NOMO-1 treated with DMSO at 0.1 percent for 48 hours (cell line): ENCODE data around the gene TLK2.

Experiments used
- DNase-seq: peaks from one replicate; lab custom pipeline; 2025; ENCODE audit not compliant: unreplicated experiment; lab: John Stamatoyannopoulos, UW

The TLK2 gene

DNA sequence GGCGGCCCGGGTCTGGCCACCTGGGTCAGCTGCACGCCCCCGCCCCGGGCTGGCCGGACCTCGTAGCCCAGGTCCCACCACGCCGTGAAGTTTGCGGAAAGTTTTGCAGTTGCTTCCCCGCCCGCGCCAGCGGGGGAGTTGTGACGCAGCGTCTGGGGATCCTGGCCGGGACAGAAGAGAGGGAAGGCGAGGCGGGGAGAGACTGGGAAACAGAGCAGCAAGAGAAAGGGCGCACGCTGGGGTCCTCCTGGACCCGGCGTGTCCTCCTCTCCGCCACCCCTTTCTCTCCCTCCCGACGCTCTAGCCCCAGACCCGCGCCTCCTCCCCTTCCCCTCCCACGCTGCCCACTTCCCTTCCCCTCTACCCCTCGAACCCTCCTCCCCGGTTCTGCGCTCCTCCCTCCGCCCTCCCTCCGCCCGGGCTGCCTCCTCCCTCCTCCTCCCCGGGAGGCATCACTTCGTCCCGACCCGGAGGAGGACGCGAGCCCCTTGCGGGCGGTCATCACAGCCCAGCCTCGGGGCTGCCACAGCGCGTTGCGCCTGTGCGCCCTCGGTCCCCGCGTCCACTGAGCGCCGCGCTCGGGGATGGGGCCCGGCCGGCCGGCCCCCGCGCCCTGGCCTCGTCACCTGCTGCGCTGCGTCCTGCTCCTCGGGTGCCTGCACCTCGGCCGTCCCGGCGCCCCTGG lies 148.7 kb downstream of the TLK2 start, which contains the start of gene MRC2:
Gene MRC2, plus strand, starts transcription at position 452 of the 685 bp plus-strand sequence. Its CDS starts 133 bp downstream, at position 585.
- peak; percentile 37 for DNase-seq

DNA sequence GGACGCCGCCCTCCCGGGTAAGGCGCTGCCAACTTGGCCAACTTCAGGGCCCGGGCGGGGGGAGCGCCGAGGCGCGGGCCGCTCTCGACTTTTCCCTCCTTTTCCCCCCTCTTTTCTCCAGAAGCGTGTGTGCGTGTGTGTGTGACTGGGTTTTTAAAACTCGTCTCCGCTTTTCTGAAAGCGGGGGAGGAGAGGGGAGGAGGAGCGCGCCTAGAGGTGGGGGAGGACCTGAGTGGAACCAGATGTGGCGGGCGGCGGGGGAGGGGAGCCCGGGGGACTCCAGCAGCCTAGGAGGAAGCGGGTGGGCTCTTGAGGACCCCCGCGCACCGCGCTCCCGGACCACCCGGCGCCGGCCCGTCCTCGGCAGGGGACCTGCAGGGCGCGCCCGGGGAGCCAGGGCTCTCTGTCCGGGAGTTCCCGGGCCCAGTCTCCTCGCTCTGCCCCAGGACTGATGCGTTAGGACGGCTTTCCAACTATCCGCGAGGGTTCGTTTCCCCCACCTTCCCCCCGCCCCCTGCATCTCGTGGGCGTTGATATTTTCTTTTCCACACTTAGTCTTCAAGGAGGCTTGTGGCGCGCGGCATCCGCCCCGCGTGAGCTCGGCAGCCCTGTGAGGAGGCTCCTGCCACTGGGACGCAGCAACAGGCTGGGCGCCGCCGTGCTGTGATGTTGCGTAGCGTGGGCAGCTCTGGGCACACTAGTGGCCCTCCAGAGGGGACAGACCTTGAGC lies 149.4 kb downstream of the TLK2 start:
- DNase-seq: no peak

DNA sequence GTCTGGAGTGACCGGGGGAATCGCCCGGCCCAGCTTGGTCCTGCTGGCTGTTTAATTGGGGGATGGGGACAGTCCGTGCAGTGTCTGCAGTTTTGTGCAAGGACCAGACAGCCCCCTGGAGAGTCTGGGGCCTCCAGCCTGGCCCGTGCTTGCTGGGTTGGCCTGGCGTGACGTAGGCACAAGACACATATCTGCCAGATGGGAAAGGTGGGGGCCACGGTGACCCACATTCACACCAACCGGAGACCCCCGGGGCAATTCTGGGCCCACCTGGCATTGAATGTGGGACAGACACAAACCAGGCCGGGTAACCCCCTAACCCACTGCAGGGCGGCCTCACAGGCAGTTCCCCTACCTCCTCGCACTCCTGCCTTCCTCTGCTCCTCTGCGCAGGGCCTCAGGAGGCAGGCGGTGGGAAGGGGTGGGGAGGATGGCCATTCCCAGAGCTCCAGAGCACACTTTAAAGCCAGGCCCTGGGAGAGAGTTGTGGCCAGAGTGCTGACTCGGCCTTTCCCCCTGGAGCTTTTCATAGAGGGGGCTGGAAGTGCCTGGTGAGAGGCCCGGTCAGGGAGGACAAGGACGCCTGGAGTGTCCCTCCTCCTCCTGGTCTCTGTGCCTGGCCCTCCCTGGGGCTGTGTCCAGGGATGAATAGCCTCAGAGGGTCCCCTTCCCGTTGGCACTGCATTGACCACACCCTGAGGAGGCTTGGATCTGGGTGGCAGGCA lies 150.4 kb downstream of the TLK2 start:
- no peak for DNase-seq

DNA sequence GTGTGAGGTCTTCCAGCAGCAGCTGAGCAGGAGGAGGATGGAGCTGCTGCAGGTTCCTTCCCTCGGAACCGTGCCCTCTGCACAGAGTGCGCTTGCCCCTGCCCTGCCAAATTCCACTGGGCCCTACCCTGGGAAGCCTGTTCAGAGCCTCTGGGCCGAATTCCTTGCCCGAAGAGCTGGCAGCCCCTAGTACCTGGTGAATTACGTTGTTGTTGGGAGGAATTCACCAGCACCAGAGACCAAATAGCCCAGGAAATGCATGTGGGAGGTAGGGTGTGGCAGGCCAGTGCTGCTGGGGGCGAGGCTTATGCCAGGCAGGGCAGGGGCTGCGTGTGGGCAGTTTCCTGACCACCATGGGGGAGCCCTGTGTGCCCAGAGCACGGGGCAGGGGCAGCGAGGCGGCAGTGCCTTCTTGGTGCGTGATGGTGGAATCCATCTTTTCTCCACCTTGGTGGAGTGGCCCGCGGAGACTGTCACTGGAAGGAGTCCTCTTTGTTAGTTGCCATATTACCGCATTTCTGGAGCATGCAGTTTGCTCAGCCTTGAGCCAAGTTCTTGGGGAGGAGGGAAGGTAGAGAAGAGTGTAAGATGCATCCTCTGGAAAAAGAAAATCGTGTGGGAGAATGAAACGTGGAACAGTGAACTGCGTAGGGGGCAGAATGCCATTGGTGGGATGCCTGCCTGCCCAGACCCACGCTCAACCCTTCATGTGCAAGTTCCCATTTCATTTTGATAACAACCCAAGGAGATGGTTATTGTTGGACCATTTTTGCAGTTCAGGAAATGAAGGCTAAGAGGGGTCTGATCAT lies 151.1 kb downstream of the TLK2 start:
- DNase-seq: no peak

DNA sequence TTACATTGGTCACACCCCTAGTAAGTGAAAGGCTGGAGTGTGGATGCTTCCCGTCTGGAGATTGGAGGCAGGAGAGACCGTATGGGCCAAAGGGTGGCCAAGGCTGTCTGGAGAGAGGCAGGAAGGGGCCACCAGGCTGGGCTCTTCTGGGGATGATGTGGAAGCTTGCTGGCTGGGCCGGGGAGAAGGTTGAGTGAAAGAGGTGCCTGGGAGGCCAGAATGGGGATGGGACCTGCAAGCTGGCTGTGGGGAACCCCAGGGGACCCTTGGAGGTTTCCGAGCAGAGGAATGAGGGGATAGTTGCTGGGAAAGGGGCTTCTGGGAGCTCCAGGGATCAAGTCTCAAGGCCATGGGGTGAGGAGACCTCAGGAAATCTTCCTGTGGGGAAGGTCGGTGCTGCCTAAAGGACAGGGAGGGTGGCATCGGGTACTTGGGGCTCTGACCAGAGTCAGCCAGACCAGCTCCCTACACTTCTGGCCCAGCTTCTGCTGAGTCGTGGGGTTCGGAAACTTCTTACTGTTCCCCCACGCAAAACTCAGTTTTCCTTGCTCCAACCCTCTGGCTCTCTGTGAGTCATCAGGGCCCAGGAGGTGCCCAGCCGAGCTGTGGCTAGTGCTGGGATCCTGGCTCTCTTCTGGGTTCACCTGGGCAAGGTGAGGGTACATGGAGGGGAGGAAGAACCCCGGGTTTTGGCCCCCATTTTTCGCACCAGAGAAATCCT lies 151.9 kb downstream of the TLK2 start:
- DNase-seq: no peak

DNA sequence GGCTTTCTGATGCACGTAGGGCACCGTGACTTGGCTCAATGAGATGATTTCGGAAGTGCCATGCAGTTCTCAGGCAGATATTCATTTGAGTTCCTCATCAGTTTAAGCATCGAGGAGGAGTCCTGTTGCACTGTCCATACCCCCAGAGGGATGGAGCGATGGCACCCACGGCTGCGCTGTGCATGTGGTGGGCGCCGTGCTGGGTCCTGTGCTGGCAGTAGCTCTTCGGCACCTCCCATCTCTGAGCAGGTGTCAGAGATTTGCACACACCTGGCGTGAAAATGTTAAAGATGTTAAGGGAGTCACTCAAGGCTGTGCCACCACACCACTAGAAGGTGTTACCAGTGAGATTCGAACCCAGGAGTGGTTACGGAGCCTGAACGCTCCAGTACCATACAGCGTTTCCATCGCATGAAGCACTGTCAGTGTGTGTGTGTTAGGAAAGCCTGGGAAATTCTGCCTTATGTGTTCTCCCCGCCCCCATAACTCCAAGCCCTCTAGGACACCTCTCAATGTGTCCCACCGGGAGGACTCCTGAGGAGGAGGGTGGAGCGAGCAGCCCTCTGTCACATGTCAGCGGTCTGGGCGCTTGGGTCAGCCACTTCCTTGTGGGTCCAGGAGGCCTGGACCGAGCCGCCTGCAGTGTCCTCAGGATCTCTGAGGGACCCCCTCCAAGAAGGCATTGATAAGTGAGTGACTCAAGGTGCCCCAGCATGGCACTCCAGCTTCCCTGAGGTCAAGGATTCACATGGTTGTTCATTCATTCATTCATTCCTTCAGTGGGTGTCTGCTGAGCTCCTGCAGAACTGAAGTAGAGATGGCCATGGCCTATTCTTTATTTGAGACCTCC lies 152.7 kb downstream of the TLK2 start:
- no peak for DNase-seq

DNA sequence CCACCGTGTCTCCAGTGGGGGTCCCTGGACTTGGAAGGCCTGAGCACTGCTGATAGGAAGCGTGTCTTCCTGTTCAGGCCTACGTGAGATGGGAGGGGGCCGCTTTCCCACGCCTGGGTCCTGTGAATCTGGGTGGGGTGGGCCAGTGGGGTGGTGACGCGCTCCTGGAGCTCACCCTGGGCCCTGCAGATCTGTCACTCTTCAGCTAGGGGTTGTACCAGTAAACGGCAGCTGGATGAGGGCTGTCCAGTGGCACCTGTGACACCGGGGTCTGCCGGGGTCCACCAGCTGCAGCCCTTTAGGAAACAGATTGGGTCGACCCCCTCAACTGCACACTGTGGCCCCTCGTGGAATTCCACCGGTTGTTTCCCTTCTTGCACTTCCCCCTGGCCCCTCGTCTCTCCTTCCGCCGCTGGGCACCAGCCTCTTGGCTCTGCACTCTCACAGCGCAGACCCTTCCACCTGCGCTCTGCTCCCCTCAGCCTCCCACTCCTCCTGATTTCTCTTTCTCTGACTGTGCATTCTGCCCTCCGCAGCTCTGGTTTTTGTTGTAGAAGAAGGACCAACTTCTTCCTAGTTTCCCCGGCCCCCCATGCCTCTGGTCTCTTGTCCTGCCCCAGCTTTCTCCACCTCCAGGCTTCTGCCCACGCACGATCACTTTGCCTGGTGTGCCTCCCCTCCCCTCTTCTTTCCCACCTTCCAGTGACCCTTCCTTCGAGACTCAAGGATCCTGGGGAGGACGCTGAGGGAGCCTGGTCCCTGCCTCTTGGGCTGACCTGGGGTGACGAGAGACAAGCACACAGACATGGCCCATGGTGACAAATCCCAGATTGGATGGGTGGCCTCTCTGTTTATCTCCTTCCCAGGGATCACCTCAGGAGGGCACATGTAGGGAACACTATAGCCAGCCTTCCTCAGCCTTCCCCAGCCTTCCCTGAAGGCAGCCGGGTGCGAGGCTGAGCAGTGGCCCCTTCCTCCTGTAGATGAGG lies 153.6 kb downstream of the TLK2 start:
- DNase-seq: no peak

DNA sequence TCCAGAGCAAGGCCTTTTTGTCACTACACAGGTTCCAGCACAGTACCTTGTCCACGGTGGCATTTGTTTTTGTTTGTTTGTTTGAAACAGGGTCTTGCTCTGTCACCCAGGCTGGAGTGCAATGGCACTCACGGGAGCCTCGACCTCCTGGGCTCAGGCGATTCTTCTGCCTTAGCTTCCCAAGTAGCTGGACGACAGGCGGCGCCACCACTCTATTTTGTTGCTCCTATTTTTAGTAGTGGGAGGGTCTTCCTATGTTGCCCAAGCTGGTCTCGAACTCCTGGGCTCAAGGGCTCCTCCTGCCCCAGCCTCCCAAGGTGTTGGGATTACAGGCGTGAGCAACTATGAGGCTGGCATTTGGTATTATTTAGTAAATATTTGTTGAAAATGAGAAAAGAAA lies 159.2 kb downstream of the TLK2 start:
- DNase-seq: no peak

DNA sequence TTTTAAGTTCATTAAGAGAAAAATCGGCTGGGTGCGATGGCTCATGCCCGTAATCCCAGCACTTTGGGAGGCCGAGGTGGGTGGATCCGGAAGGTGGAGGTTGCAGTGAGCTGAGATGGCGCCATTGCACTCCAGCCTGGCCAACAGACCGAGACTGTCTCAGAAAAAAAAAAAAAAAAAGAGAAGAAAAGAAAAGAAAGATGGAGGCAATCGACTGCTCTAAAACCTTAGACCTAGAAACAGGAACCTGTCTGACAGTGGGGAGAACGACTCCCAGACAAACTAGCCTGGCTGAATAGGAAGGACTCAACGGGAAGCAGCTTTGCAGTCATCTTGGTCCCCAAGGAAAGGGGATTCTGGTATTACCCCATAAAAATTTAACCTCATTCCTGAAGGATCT lies 162.5 kb downstream of the TLK2 start:
- DNase-seq: peak; percentile 18

DNA sequence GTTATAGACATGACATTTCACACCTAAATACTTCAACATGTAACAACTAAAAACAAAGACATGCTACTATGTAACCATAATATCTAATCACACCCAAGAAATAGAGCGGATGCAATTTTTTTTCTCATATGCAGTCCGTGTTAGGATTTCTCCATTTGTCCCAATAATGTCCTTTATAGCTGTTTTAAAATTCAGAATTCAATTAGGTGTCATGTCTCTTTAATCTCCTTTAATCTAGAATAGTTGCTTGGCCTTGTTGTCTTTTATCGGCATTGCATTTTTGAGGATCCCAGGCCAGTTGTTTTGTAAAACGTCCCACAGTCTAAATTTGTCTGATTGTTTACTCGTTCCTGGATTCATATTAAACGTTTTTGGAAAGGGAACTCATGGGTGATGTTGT lies 163.3 kb downstream of the TLK2 start:
- no peak for DNase-seq

DNA sequence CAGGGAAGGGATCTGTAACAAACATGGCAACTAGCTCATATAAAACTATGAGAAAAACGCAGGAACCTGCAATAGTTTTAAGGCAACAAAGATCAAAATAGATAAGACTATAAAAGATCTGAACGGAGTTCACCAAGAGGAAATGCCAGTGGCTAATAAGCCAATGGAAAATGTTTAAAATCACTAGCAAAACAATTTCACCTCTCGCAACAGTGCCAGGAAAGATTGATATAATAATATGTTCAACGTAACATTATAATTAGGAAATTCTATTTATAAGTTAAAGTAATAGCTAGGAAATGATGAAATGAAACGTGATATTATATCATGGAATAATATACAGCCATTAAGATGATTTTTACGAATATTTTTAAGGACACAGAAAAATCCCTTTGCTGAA lies 164.9 kb downstream of the TLK2 start:
- DNase-seq: no peak

DNA sequence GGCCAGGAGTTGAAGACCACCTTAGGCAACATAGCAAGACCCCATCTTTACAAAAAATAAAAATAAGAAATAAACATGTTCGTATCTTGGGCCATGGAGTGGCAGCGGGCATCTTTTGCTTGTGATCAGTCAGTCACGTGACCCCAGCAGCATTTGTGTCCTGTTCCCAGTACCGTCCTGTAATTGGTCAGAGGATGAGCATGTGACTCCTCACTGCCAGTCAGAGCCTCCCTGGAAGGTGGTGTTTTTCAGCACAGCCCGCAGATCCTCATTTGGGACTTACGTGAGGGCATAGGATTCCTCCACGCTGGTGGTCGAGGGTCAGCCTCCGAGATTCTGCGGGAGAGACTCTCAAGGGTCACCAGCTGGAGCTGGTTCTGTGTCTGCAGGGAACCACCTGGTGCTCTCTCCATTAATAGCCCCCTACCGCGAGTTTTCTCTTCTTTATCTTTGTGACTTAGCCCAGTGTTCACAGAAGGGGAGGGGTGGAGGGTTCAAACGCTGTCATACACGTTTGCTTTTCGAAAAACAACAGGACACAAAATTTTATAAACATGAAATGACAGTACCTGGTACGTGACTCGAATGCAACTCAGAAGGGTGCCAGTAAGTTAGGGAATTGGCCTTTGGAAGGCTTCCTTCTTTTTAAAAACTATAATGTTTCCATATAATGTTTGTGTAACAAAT lies 166.0 kb downstream of the TLK2 start:
- no peak for DNase-seq

DNA sequence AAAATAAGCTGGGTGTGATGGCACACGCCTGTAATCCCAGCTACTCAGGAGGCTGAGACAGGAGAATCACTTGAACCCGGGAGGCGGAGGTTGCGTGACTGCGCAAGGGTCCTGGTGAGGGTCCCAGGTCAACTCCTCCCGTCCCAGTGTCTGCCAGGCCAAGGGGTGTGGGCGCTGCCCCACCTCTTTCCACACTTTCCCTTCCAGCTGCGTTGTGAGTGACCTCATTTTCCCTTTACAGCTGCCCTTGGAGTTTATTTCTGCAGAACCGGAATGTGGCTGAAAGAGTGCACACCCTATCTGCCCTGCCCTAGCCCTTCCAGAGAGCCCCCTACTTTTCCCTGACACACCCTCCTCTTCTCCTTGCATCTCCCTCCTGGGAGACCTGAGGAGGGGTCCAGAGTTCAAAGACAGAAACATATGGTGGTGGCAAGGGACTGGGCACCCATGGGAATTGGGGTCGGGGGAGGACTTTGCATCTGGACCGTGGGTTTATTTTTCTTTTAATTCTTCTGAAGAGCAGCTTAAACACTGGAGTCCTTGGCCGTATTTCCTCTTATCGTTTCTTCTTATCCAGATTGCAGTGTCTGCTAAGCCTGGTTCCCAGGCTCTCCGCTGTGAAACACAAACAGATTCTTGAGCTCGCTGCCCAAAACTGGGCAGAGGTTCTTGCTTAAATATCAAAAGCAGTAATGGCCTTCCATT lies 169.8 kb downstream of the TLK2 start:
- DNase-seq: no peak

DNA sequence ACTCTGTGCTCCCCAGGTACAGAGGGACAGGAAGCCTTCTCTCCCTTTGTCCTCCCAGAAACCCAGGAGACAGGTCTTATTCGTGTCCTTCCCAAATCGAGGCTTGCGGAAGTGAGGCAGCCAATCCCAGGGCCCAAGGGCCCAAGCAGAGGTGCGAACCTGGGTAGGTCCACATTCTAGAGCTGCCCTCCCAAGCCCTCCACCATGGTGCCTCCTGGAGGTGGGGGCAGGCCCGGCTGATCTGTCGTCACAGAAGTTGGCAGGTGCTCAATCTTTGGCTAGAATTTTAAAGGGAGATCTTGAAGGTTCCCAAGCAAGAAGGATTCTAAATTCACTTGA lies 170.3 kb downstream of the TLK2 start:
- DNase-seq: no peak

DNA sequence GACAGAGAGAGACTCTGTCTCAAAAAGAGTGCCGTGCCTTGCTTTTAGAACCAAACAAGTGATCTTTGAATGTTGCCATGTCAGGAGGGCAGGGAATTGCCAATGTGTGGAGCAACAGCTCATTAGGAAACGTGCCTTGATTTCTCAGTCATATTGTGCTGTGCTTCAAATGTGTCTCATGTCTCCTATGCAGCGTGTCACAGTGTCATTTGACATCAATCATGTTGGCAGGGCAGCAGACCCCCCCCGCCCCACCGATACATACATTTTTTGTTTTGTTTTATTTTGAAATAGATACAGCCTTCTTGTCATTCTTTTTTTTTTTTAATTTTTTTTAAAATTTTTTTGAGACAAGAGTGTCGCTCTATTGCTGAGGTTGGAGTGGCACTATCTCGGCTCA lies 170.9 kb downstream of the TLK2 start:
- DNase-seq: no peak

DNA sequence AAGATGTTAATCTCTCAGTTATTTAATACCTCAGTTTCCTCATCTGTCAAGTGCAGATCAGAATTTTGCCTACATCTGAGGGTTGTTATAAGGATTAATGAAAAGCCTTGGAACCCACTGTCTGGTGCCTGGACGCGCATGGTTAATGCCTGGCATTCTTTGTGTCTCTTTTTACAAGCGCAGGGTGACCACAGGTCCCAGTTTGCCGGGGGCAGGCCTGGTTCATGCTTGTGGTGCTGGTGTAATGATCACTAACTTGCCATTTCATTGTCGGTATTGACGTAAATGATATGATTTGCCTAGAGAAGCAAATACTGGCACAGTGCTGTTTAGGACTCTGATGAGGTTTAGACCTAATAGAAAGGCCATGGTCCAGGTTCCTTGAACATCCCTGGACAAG lies 172.0 kb downstream of the TLK2 start:
- DNase-seq: no peak

DNA sequence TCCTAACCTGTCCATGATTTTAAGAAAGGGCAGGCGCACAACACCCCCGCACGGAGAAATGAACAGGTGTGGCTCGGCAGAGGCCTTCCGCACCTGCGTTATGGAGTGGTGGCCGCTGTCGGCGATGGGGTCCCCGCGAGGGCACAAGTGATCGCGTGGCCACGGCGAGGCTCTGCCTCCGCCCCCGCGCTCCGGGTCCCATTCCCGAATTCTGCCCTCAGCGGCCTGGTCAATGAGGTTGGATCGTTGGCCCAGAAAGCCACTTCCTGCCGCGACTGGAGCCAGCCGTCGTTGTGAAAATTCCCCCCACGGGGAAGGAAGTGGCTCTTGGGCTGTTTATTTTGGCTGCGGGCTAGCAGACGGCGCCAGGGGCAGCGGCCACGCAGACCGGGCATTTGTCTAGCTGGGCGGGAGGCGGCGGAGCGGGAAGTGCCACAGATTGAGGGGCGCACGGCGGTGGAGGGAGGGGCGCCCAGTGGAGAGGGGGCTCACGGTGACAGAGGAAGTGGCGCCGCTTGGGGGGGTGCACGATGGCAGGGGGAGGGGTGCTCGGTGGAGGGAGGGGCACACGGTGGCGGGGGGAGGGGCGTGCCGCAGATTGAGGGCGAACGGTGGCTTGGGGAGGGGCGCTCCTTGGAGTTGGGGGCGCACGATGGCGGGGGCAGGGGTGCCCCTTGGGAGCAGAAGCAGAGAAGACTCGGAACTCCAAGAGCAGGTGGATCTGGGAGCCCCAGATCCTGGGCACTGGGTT lies 173.8 kb downstream of the TLK2 start:
- DNase-seq: peak; percentile 78
